Measurements from ENCODE around the gene CDKAL1.

GRCh38 chr6:20712011-20712410 is 177.8 kb downstream of the CDKAL1 start:
- TF ChIP-seq CTCF (IDR thresholded peaks at IDR 0.05) (no peak), OVOL2 (CRISPR knock-in tag; IDR thresholded peaks at IDR 0.05; ENCODE audit: borderline replicate concordance) (no peak), ELF4 (CRISPR knock-in tag; IDR thresholded peaks at IDR 0.05; ENCODE audit: low read depth) (no peak), CBFB (CRISPR knock-in tag; IDR thresholded peaks at IDR 0.05; ENCODE audit: low read depth) (no peak)
- TF ChIP-seq, protein P1, sequence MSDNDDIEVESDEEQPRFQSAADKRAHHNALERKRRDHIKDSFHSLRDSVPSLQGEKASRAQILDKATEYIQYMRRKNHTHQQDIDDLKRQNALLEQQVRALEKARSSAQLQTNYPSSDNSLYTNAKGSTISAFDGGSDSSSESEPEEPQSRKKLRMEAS (CRISPR knock-in tag; IDR thresholded peaks at IDR 0.05): no peak
